Left kidney (tissue), 8 donors: ENCODE measurements around the gene CLEC3B. TPM values are rescaled to one million over a fixed set of nuclear protein-coding genes. Genes with fewer than 3 reads are reported as not detected.
"Not testable (repeated sequence)": the region's sequence is repeated elsewhere in the genome, so short reads cannot be mapped to it uniquely, and the experiment has no call there.

Experiments
- DNase-seq: peaks from one replicate; pipeline ENCODE4 v3.0.0-alpha.2; 2013
- long read RNA-seq, 8 donors: transcript quantifications; one replicate each; lab custom pipeline, GENCODE V29; 2026
- polyA plus RNA-seq: library from polyadenylated mRNA; unstranded; fragments of 120-200 nt; gene quantifications from one replicate; pipeline ENCODE4 v1.2.1, GENCODE V29; 2013; ENCODE audit not compliant: insufficient read length

CLEC3B gene, protein sequence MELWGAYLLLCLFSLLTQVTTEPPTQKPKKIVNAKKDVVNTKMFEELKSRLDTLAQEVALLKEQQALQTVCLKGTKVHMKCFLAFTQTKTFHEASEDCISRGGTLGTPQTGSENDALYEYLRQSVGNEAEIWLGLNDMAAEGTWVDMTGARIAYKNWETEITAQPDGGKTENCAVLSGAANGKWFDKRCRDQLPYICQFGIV
- polyA plus RNA-seq: 11.9 TPM
- long read RNA-seq, donor 1, transcript CLEC3B-201 (3 exons, 936 nt): major isoform, 47 of 47 reads
- long read RNA-seq, donor 1, partial matches to known transcripts: 0 of 47 reads
- long read RNA-seq, donor 1, other reads (novel, unspliced or antisense): 0 of 47 reads
- long read RNA-seq, donor 2, transcript CLEC3B-201 (3 exons, 936 nt): major isoform, 39 of 39 reads
- long read RNA-seq, donor 2, partial matches to known transcripts: 0 of 39 reads
- long read RNA-seq, donor 2, other reads (novel, unspliced or antisense): 0 of 39 reads
- long read RNA-seq, donor 3, transcript CLEC3B-201 (3 exons, 936 nt): major isoform, 10 of 10 reads
- long read RNA-seq, donor 3, partial matches to known transcripts: 0 of 10 reads
- long read RNA-seq, donor 3, other reads (novel, unspliced or antisense): 0 of 10 reads
- long read RNA-seq, donor 4, partial matches to known transcripts: 0 of 4 reads
- long read RNA-seq, donor 4, other reads (novel, unspliced or antisense): 0 of 4 reads
- long read RNA-seq, donor 5, transcript CLEC3B-201 (3 exons, 936 nt): major isoform, 62 of 69 reads
- long read RNA-seq, donor 5, partial matches to known transcripts: 7 of 69 reads
- long read RNA-seq, donor 5, other reads (novel, unspliced or antisense): 0 of 69 reads
- long read RNA-seq, donor 6, transcript CLEC3B-201 (3 exons, 936 nt): major isoform, 29 of 36 reads
- long read RNA-seq, donor 6, partial matches to known transcripts: 7 of 36 reads
- long read RNA-seq, donor 6, other reads (novel, unspliced or antisense): 0 of 36 reads
- long read RNA-seq, donor 7, transcript CLEC3B-201 (3 exons, 936 nt): major isoform, 56 of 56 reads
- long read RNA-seq, donor 7, partial matches to known transcripts: 0 of 56 reads
- long read RNA-seq, donor 7, other reads (novel, unspliced or antisense): 0 of 56 reads
- long read RNA-seq, donor 8, transcript CLEC3B-201 (3 exons, 936 nt): major isoform, 13 of 13 reads
- long read RNA-seq, donor 8, partial matches to known transcripts: 0 of 13 reads
- long read RNA-seq, donor 8, other reads (novel, unspliced or antisense): 0 of 13 reads

GRCh38 chr3:45026038-45026437 is at the start of gene CLEC3B:
Gene CLEC3B (plus strand): TSS chr3:45026303. CDS start chr3:45026363, 60 bp downstream.
- no peak for DNase-seq

- DNase-seq: no peak
These were observed 44.9 kb upstream of the CLEC3B start for GRCh38 chr3:44981220-44981619.

GRCh38 chr3:44981751-44982150 is 44.4 kb upstream of the CLEC3B start:
- DNase-seq: no peak

- DNase-seq: no peak
These were observed 43.3 kb upstream of the CLEC3B start for GRCh38 chr3:44982817-44983216.

- no peak for DNase-seq
These were observed 42.6 kb upstream of the CLEC3B start for GRCh38 chr3:44983484-44983941.

GRCh38 chr3:44984335-44984734 is 41.8 kb upstream of the CLEC3B start:
- no peak for DNase-seq

DNA sequence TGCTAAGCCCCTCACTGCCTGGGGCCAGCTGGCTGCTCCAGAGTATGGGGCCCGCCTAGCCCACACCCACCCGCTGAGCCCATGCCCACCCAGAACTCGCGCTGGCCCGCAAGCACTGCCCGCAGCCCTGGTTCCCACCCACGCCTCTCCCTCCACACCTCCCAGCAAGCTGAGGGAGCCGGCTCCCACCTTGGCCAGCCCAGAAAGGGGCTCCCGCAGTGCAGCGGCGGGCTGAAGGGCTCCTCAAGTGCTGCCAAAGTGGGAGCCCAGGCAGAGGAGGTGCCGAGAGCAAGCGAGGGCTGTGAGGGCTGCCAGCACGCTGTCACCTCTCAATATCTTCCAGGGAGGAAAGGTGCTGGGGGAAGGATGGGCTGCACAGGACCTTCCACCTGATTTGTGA is 39.8 kb upstream of the CLEC3B start:
- DNase-seq: not testable (repeated sequence)

DNA sequence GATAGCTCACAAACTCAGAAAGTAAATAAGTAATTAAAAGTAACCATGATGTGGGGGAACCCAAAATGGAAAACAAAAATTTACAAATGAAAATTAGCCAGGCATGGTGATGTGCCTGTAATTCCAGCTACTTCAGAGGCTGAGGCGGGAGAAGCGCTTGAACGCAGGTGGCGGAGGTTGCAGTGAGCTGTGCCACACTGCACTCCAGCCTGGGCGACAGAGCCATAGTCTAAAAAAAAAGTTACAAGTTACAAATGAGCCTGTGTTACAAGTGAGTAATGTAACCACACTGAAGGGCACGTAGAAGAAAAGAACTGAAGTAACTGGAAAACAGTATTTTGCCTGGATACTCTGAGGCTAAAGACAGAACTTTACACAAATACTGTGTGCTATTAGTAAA is 38.8 kb upstream of the CLEC3B start:
- no peak for DNase-seq

DNA sequence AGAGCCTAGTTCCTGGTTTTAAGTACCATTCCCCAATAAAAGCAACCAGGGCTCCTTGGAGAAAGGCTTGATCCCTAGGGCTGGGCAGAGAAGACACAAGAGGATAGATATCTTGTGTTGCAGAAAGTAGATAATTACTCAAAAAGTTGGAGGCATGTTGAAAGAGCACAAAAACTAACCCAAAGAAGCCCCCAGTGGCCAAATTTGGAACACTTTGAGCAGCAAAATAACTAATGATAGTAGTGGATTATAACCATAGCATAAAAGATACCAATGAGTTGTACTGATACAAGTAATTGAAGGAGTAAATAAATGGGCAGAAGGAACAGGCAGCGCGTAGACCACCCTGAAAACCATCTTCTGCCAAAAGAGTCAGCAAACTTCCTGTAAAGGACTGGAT is 38.0 kb upstream of the CLEC3B start:
- no peak for DNase-seq

- no peak for DNase-seq
These were observed 37.0 kb upstream of the CLEC3B start for GRCh38 chr3:44989141-44989540.

- DNase-seq: no peak
These were observed 36.3 kb upstream of the CLEC3B start for GRCh38 chr3:44989636-44990373.

- DNase-seq: no peak
These were observed 34.8 kb upstream of the CLEC3B start for GRCh38 chr3:44991326-44991725.

- no peak for DNase-seq
These were observed 33.3 kb upstream of the CLEC3B start for GRCh38 chr3:44992555-44993470.

- no peak for DNase-seq
These were observed 32.5 kb upstream of the CLEC3B start for GRCh38 chr3:44993471-44994205.

- DNase-seq: peak; percentile 69
These were observed 30.8 kb upstream of the CLEC3B start for GRCh38 chr3:44995142-44995770.

- DNase-seq: no peak
These were observed 29.5 kb upstream of the CLEC3B start for GRCh38 chr3:44996556-44996969.

DNA sequence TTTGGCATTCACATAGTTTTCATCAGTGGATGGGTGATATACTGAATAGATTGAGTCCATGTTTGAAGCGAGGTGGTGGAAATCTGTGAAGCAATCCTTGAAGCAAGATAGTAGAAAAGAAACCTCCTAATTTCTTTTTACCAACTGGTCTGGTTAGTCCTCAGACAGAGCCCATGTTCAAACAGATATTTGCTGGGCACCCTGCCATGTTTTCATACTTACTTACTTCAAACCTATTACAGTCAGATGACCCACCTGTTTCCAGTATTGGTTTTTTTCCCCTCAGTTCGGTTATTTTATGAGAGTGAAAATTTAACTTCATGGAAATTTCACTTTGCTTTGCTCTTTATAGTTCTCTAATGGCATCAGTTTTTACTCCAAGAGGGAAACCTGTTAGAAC is 26.3 kb upstream of the CLEC3B start:
- no peak for DNase-seq

- DNase-seq: no peak
These were observed 25.3 kb upstream of the CLEC3B start for GRCh38 chr3:45000823-45001222.

DNA sequence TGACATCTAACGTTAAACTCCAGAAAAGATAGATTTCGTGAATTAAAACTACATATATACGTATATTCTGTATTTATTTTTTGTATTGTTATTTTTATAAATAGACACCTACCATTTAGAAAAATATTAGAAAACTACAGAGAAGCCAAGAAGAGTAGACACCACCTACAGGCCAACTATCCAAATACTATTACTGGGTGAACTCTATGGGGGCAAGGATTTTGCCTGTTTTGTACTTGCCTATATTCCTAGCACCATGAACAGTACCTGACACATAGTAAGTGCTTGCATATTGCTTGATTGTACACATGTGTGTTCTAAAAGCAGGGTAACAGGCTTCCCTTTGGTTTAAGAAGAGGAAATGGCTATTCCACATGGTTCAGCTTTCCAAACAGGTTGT is 24.4 kb upstream of the CLEC3B start:
- no peak for DNase-seq
